ENCODE results near the gene PAK1IP1. TPM values are rescaled to one million over a fixed set of nuclear protein-coding genes. Genes with fewer than 3 reads are reported as not detected.
"Not testable (repeated sequence)": the region's sequence is repeated elsewhere in the genome, so short reads cannot be mapped to it uniquely, and the experiment has no call there.

PAK1IP1 gene
- polyA plus RNA-seq, 1 of the 3 experiments (the other 2 are of a cell fraction): 16.2 TPM

DNA sequence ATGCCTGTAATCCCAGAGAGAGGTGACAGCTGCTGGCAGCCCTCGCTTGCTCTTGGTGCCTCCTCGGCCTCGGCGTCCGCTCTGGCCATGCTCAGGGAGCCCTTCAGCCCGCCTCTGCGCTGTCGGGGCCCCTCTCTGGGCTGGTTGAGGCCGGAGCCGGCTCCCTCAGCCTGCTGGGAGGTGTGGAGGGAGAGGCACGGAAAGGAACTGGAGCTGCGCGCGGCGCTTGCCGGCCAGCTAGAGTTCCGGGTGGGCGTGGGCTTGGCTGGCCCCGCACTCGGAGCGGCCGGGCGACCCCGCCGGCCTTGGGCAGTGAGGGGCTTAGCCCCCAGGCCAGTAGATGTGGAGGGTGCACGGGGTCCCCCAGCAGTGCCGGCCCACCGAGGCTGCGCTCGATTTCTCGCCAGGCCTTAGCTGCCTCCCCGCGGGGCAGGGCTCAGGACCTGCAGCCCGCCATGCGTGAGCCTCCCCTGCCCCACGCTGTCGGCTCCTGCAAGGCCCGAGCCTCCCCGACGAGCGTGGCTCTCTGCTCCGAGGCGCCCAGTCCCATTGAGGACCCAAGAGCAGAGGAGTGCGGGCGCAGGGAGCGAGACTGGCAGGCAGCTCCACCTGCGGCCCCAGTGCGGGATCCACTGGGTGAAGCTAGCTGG lies 34.9 kb upstream of the PAK1IP1 start:
- Histone ChIP-seq H3K9me2 (no peaks in the 10 kb centered on the region), H3K4me1 (ENCODE audit: control insufficient read depth in 1 of 2, insufficient read depth in 2 of 2, low read depth in 1 of 2, low read length in 1 of 2) (peaks cover 0 to 4% of the 10 kb centered on the region in 2 experiments; a peak in 1 of 4 replicates), H3F3A (replicated peaks; ENCODE audit: insufficient read depth) (no peaks in the 10 kb centered on the region), H4K20me1 (ENCODE audit: insufficient read depth) (no peaks in the 10 kb centered on the region), H3K4me2 (peak overlapping the region; percentile 81), H3K27me3 (ENCODE audit: insufficient read depth) (no peaks in the 10 kb centered on the region), H3K9ac (peak overlapping the region; percentile 55), H3K79me2 (ENCODE audit: insufficient read depth) (no peaks in the 10 kb centered on the region), H3K27ac (ENCODE audit: low read depth in 2 of 2, low read length in 1 of 2) (peak overlapping the region in 1 of 2 experiments; percentile 35; a peak in 1 of 4 replicates), H2AFZ (ENCODE audit: low read depth) (peak overlapping the region; percentile 96), H3K4me3 (ENCODE audit: low read depth in 2 of 2, low read length in 1 of 2) (peak overlapping the region; percentile 51 to 72), H3K36me3 (replicated peaks in 1 of 2; ENCODE audit: control insufficient read depth in 1 of 2, insufficient read depth in 2 of 2, low read length in 1 of 2) (no peaks in the 10 kb centered on the region), H3K9me3 (no peaks in the 10 kb centered on the region)
- POLR2A ChIA-PET: interaction anchor here (0.6 to 1.5 kb wide), 3 partner anchors 30 to 87 kb away, joined by 3 to 9 read pairs (median 6); partner anchors contain the start of genes C6orf52 and PAK1IP1
- CTCF ChIA-PET: interaction anchor here (0.6 to 1.3 kb wide), 3 partner anchors 13 to 849 kb away, joined by 3 to 4 read pairs (median 3); no protein-coding TSS in a partner anchor
- TF ChIP-seq NRF1 (IDR thresholded peaks at IDR 0.05; ENCODE audit: low read depth, low read length): peak; percentile 23; the same call in 1 of the 2 replicates
- TF ChIP-seq CHD2 (IDR thresholded peaks at IDR 0.05; ENCODE audit: low read length, partially characterized antibody): no peak
- TF ChIP-seq MXI1 (IDR thresholded peaks at IDR 0.05; ENCODE audit: low read depth, low read length): peak; percentile 55; the same call in 1 of the 2 replicates
- TF ChIP-seq ELF1 (IDR thresholded peaks at IDR 0.05): 0 out of 2 replicates have a peak, but pooled peaks have one; percentile 25
- DNase-seq: peak; percentile 46
- 20% methylated on average over 16 of the region's 48 CpGs for WGBS (ENCODE audit: low lambda C conversion rate)

DNA sequence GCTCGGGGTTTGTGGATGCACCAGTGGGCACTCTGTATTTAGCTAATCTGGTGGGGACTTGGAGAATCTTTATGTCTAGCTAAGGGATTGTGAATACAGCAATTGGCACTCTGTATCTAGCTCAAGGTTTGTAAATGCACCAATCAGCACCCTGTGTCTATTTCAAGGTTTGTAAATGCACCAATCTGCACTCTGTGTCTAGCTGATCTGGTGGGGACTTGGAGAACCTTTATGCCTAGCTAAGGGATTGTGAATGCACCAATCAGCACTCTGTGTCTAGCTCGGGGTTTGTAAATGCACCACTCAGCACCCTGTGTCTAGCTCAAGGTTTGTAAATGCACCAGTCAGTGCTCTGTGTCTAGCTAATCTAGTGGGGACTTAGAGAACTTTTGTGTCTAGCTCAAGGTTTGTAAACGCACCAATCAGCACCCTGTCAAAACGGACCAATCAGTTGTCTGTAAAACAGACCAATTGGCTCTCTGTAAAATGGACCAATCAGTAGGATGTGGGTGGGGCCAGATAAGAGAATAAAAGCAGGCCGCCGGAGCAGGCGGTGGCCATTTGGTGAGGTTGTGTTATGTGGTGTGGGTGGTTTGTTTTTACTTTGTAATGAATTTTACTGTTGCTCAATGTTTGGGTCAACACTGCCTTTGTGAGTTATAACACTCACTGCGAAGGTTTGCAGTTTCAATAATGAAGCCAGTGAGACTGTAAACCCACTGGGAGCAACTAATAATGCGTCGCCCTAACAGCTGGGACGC lies 34.2 kb upstream of the PAK1IP1 start:
- not testable (repeated sequence) for H3F3A ChIP-seq (replicated peaks; ENCODE audit: insufficient read depth); DNase-seq; H4K20me1 ChIP-seq (ENCODE audit: insufficient read depth); H3K79me2 ChIP-seq (ENCODE audit: insufficient read depth); H3K27me3 ChIP-seq (ENCODE audit: insufficient read depth); H3K9me3 ChIP-seq; H3K9ac ChIP-seq; H3K27ac ChIP-seq (ENCODE audit: low read depth in 2 of 2, low read length in 1 of 2); H3K4me1 ChIP-seq (ENCODE audit: control insufficient read depth in 1 of 2, insufficient read depth in 2 of 2, low read depth in 1 of 2, low read length in 1 of 2); H3K36me3 ChIP-seq (replicated peaks in 1 of 2; ENCODE audit: control insufficient read depth in 1 of 2, insufficient read depth in 2 of 2, low read length in 1 of 2); H3K9me2 ChIP-seq
- peak overlapping the region; percentile 51 to 72; a peak in 3 of 4 replicates for H3K4me3 ChIP-seq (ENCODE audit: low read depth in 2 of 2, low read length in 1 of 2)
- H2AFZ ChIP-seq (ENCODE audit: low read depth): peak overlapping the region; percentile 96
- POLR2A ChIA-PET: interaction anchor here (0.6 to 1.5 kb wide), 3 partner anchors 9 to 34 kb away, joined by 3 to 9 read pairs (median 6); partner anchors contain the start of genes C6orf52 and PAK1IP1
- CTCF ChIA-PET: interaction anchor here (0.9 to 1.3 kb wide), 2 partner anchors 14 to 59 kb away, joined by 3 to 4 read pairs; no protein-coding TSS in a partner anchor
- H3K4me2 ChIP-seq: peak overlapping the region; percentile 81
- WGBS (ENCODE audit: low lambda C conversion rate): 91% methylated on average over 11 of the region's 11 CpGs

DNA sequence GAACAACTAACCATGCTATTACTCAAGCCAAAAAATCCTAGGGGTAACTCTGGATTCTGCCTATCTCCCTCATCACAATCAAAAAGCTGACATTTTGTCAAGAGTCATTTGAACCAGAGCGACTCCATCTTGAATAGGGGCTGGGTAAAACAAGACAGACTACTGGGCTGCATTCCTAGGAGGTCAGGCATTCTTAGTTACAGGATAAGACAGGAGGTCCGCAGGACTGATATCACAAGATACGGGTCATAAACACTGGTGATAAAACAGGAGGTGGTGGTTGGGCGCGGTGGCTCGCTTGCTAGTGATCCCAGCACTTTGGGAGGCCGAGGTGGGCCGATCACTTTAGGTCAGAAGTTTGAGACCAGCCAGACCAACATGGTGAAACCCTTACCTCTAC lies 32.6 kb upstream of the PAK1IP1 start:
- Histone ChIP-seq H3K27me3 (ENCODE audit: insufficient read depth) (no peaks in the 10 kb centered on the region), H3K9me3 (no peaks in the 10 kb centered on the region), H2AFZ (ENCODE audit: low read depth) (no peak overlapping the region), H3K9ac (no peak overlapping the region), H3K4me1 (ENCODE audit: control insufficient read depth in 1 of 2, insufficient read depth in 2 of 2, low read depth in 1 of 2, low read length in 1 of 2) (peaks cover 0 to 4% of the 10 kb centered on the region in 2 experiments; a peak in 1 of 4 replicates), H3K4me2 (no peak overlapping the region), H3K27ac (ENCODE audit: low read depth in 2 of 2, low read length in 1 of 2) (no peak overlapping the region), H3F3A (replicated peaks; ENCODE audit: insufficient read depth) (no peaks in the 10 kb centered on the region), H3K4me3 (ENCODE audit: low read depth in 2 of 2, low read length in 1 of 2) (no peak overlapping the region), H3K36me3 (replicated peaks in 1 of 2; ENCODE audit: control insufficient read depth in 1 of 2, insufficient read depth in 2 of 2, low read length in 1 of 2) (no peaks in the 10 kb centered on the region), H3K9me2 (no peaks in the 10 kb centered on the region), H4K20me1 (ENCODE audit: insufficient read depth) (no peaks in the 10 kb centered on the region), H3K79me2 (ENCODE audit: insufficient read depth) (no peaks in the 10 kb centered on the region)
- no peak for DNase-seq
- 83% methylated on average over 8 of the region's 8 CpGs for WGBS (ENCODE audit: low lambda C conversion rate)
- ChIA-PET POLR2A (interaction anchor here (1.0 kb wide), 1 partner anchor 58 kb away, joined by 3 read pairs; no protein-coding TSS in a partner anchor), CTCF (no interaction called here)
- TF ChIP-seq, protein P1, sequence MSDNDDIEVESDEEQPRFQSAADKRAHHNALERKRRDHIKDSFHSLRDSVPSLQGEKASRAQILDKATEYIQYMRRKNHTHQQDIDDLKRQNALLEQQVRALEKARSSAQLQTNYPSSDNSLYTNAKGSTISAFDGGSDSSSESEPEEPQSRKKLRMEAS (IDR thresholded peaks at IDR 0.05; ENCODE audit: low read depth): no peak
- TF ChIP-seq FOXJ3 (CRISPR knock-in tag; IDR thresholded peaks at IDR 0.05) (no peak), RAD21 (IDR thresholded peaks at IDR 0.05; ENCODE audit: low read length) (no peak), MXI1 (IDR thresholded peaks at IDR 0.05; ENCODE audit: low read depth, low read length) (no peak), EZH2phosphoT487 (IDR thresholded peaks at IDR 0.05; ENCODE audit: borderline replicate concordance, low read depth) (no peak), YY1 (IDR thresholded peaks at IDR 0.05; ENCODE audit: low read depth) (no peak), NRF1 (IDR thresholded peaks at IDR 0.05; ENCODE audit: low read depth, low read length) (no peak), GATA2 (CRISPR knock-in tag; IDR thresholded peaks at IDR 0.05) (no peak), TEAD4 (IDR thresholded peaks at IDR 0.05; ENCODE audit: borderline replicate concordance, insufficient read depth) (no peak), NFIC (IDR thresholded peaks at IDR 0.05; ENCODE audit: borderline replicate concordance) (no peak), FOSL2 (IDR thresholded peaks at IDR 0.05; ENCODE audit: borderline replicate concordance, low read depth) (no peak), CHD2 (IDR thresholded peaks at IDR 0.05; ENCODE audit: low read length, partially characterized antibody) (no peak), RFX5 (IDR thresholded peaks at IDR 0.05; ENCODE audit: low read length) (no peak), ELF1 (IDR thresholded peaks at IDR 0.05) (no peak), MEF2A (IDR thresholded peaks at IDR 0.05; ENCODE audit: borderline replicate concordance, low read depth) (no peak), POLR2AphosphoS5 (IDR thresholded peaks at IDR 0.05; ENCODE audit: low read depth, low read length) (no peak)
- TF ChIP-seq, protein P2, sequence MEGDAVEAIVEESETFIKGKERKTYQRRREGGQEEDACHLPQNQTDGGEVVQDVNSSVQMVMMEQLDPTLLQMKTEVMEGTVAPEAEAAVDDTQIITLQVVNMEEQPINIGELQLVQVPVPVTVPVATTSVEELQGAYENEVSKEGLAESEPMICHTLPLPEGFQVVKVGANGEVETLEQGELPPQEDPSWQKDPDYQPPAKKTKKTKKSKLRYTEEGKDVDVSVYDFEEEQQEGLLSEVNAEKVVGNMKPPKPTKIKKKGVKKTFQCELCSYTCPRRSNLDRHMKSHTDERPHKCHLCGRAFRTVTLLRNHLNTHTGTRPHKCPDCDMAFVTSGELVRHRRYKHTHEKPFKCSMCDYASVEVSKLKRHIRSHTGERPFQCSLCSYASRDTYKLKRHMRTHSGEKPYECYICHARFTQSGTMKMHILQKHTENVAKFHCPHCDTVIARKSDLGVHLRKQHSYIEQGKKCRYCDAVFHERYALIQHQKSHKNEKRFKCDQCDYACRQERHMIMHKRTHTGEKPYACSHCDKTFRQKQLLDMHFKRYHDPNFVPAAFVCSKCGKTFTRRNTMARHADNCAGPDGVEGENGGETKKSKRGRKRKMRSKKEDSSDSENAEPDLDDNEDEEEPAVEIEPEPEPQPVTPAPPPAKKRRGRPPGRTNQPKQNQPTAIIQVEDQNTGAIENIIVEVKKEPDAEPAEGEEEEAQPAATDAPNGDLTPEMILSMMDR (IDR thresholded peaks at IDR 0.05): no peak
